LNCaP clone FGC (cell line): Measurements from ENCODE around the gene DGKG.

Source experiments
- DNase-seq: peaks from one replicate; pipeline ENCODE4 v3.0.0-alpha.2; 2011; ENCODE audit warnings: low read depth
- H3K4me3 ChIP-seq: 2 replicates; pipeline ENCODE4 v1.5.1; 2011; ENCODE audit warnings: mild to moderate bottlenecking, low read depth, low read length, control low read depth
- CTCF ChIP-seq: IDR thresholded peaks from 2 replicates; pipeline ENCODE4 v1.5.1; 2012; ENCODE audit warnings: mild to moderate bottlenecking; ENCODE audit not compliant: control insufficient read depth, insufficient read depth; ENCODE audit errors: extremely low read depth

The DGKG gene

GRCh38 chr3:186268616-186269448, 93.2 kb downstream of the DGKG start:
- TF ChIP-seq CTCF, result peak; percentile 62
- no peak overlapping the region for H3K4me3 ChIP-seq
- no peak for DNase-seq

- no peak for DNase-seq
- TF ChIP-seq CTCF, result no peak
- H3K4me3 ChIP-seq, result no peak overlapping the region
These were observed 94.3 kb downstream of the DGKG start for GRCh38 chr3:186267758-186268157.

- DNase-seq, result no peak
- TF ChIP-seq CTCF, result no peak
- no peak overlapping the region for H3K4me3 ChIP-seq
These were observed 97.2 kb downstream of the DGKG start for GRCh38 chr3:186264608-186265400.

GRCh38 chr3:186261638-186262037, 100.4 kb downstream of the DGKG start:
- TF ChIP-seq CTCF, result peak; percentile 18; the same call in 1 of the 2 replicates
- no peak for DNase-seq
- no peak overlapping the region for H3K4me3 ChIP-seq

- H3K4me3 ChIP-seq, result no peak overlapping the region
- TF ChIP-seq CTCF, result no peak
- DNase-seq, result no peak
These were observed 101.3 kb downstream of the DGKG start for GRCh38 chr3:186260726-186261125.

GRCh38 chr3:186259612-186260383, 102.2 kb downstream of the DGKG start:
- H3K4me3 ChIP-seq, result no peak overlapping the region
- peak; percentile 92 for TF ChIP-seq CTCF
- DNase-seq, result no peak
